ENCODE measurements around the gene PLIN4. TPM values are rescaled to one million over a fixed set of nuclear protein-coding genes. Genes with fewer than 3 reads are reported as not detected.
"Not testable (repeated sequence)": the region's sequence is repeated elsewhere in the genome, so short reads cannot be mapped to it uniquely, and the experiment has no call there.

The PLIN4 gene
- total RNA-seq, 1 donor: under 0.01 TPM

GRCh38 chr19:4529924-4530522 is 11.7 kb upstream of the PLIN4 start:
- Histone ChIP-seq H3K79me2 (ENCODE audit: insufficient read depth, low read length) (no peaks in the 10 kb centered on the region), H3K4me3 (ENCODE audit: insufficient read depth, low read length) (no peak overlapping the region), H3K4me1 (ENCODE audit: insufficient read depth, low read length) (no peaks in the 10 kb centered on the region), H3K27ac (ENCODE audit: low read depth, low read length) (no peak overlapping the region), H4K20me1 (ENCODE audit: insufficient read depth, low read length) (no peaks in the 10 kb centered on the region), H3K9me3 (ENCODE audit: low read depth, low read length) (no peaks in the 10 kb centered on the region), H2AFZ (ENCODE audit: low read length) (no peak overlapping the region), H3K36me3 (ENCODE audit: insufficient read depth, low read length) (no peaks in the 10 kb centered on the region), H3K27me3 (ENCODE audit: insufficient read depth, low read length) (no peaks in the 10 kb centered on the region), H3K4me2 (ENCODE audit: insufficient read depth, low read length) (no peak overlapping the region)
- TF ChIP-seq CTCF (IDR thresholded peaks at IDR 0.05; ENCODE audit: extremely low read depth, low read depth, low read length): no peak
- no peak for DNase-seq (ENCODE audit: insufficient read length, low spot score, missing footprints)

GRCh38 chr19:4528843-4529242 is 10.6 kb upstream of the PLIN4 start:
- Histone ChIP-seq H3K4me3 (ENCODE audit: insufficient read depth, low read length) (no peak overlapping the region), H3K36me3 (ENCODE audit: insufficient read depth, low read length) (no peaks in the 10 kb centered on the region), H2AFZ (ENCODE audit: low read length) (no peak overlapping the region), H3K79me2 (ENCODE audit: insufficient read depth, low read length) (no peaks in the 10 kb centered on the region), H3K9me3 (ENCODE audit: low read depth, low read length) (no peaks in the 10 kb centered on the region), H3K4me1 (ENCODE audit: insufficient read depth, low read length) (no peaks in the 10 kb centered on the region), H4K20me1 (ENCODE audit: insufficient read depth, low read length) (no peaks in the 10 kb centered on the region), H3K27ac (ENCODE audit: low read depth, low read length) (no peak overlapping the region), H3K27me3 (ENCODE audit: insufficient read depth, low read length) (no peaks in the 10 kb centered on the region), H3K4me2 (ENCODE audit: insufficient read depth, low read length) (no peak overlapping the region)
- no peak for TF ChIP-seq CTCF (IDR thresholded peaks at IDR 0.05; ENCODE audit: extremely low read depth, low read depth, low read length)
- DNase-seq (ENCODE audit: insufficient read length, low spot score, missing footprints): no peak

- DNase-seq (ENCODE audit: insufficient read length, low spot score, missing footprints); H3K79me2 ChIP-seq (ENCODE audit: insufficient read depth, low read length); H3K4me3 ChIP-seq (ENCODE audit: insufficient read depth, low read length); H3K27ac ChIP-seq (ENCODE audit: low read depth, low read length); H3K27me3 ChIP-seq (ENCODE audit: insufficient read depth, low read length); H3K4me1 ChIP-seq (ENCODE audit: insufficient read depth, low read length); H3K36me3 ChIP-seq (ENCODE audit: insufficient read depth, low read length); H3K9me3 ChIP-seq (ENCODE audit: low read depth, low read length); H3K4me2 ChIP-seq (ENCODE audit: insufficient read depth, low read length); H4K20me1 ChIP-seq (ENCODE audit: insufficient read depth, low read length); H2AFZ ChIP-seq (ENCODE audit: low read length): not testable (repeated sequence)
Measured at GRCh38 chr19:4527377-4527776, 9.1 kb upstream of the PLIN4 start.

- Histone ChIP-seq H3K4me1 (ENCODE audit: insufficient read depth, low read length) (peaks cover 2% of the 10 kb centered on the region), H4K20me1 (ENCODE audit: insufficient read depth, low read length) (no peaks in the 10 kb centered on the region), H3K27ac (ENCODE audit: low read depth, low read length) (no peak overlapping the region), H3K4me3 (ENCODE audit: insufficient read depth, low read length) (no peak overlapping the region), H2AFZ (ENCODE audit: low read length) (no peak overlapping the region), H3K79me2 (ENCODE audit: insufficient read depth, low read length) (no peaks in the 10 kb centered on the region), H3K4me2 (ENCODE audit: insufficient read depth, low read length) (no peak overlapping the region), H3K27me3 (ENCODE audit: insufficient read depth, low read length) (no peaks in the 10 kb centered on the region), H3K9me3 (ENCODE audit: low read depth, low read length) (no peaks in the 10 kb centered on the region), H3K36me3 (ENCODE audit: insufficient read depth, low read length) (no peaks in the 10 kb centered on the region)
- TF ChIP-seq CTCF (IDR thresholded peaks at IDR 0.05; ENCODE audit: extremely low read depth, low read depth, low read length): no peak
- DNase-seq (ENCODE audit: insufficient read length, low spot score, missing footprints): no peak
Measured at GRCh38 chr19:4525563-4526002, 7.3 kb upstream of the PLIN4 start.

Data from osteoblast (primary cell).